CD14-positive monocyte (primary cell): Measurements from ENCODE around the gene EYA3. TPM values are rescaled to one million over a fixed set of nuclear protein-coding genes. Genes with fewer than 3 reads are reported as not detected.

Source experiments
- DNase-seq, 3 donors: peaks; one replicate each; pipeline ENCODE4 v3.0.0-alpha.2; 2011 to 2022
- H2AFZ ChIP-seq: 2 replicates; pipeline ENCODE4 v1.6.0; 2012; ENCODE audit warnings: mild to moderate bottlenecking, low read depth, low read length, inconsistent platforms; ENCODE audit not compliant: insufficient read depth, poor library complexity, severe bottlenecking
- H3K27ac ChIP-seq, 2 donors: 1 replicate in 1 of 2; 2 replicates in 1 of 2; pipeline ENCODE4 v1.5.1; 2012 to 2013; ENCODE audit warnings: low read length in 2 of 2, control low read depth in 1 of 2, inconsistent platforms in 1 of 2, low read depth in 1 of 2, mild to moderate bottlenecking in 1 of 2
- H3K27me3 ChIP-seq, 2 donors: one replicate each; pipeline versions ENCODE4 v1.6.0 to v1.6.1; 2011 to 2013; ENCODE audit warnings: low read length in 2 of 2; ENCODE audit not compliant: control insufficient read depth in 2 of 2, insufficient read depth in 2 of 2
- H3K36me3 ChIP-seq, 2 donors: replicated peaks in 1 of 2; 1 replicate in 1 of 2; 2 replicates in 1 of 2; pipeline versions ENCODE4 v1.5.1 to v1.6.1; 2012 to 2013; ENCODE audit warnings: low read length in 2 of 2, control low read depth in 1 of 2, inconsistent platforms in 1 of 2, mild to moderate bottlenecking in 1 of 2; ENCODE audit not compliant: insufficient read depth in 2 of 2, control insufficient read depth in 1 of 2
- H3K4me1 ChIP-seq, 2 donors: 1 replicate in 1 of 2; 2 replicates in 1 of 2; pipeline versions ENCODE4 v1.5.1 to v1.6.1; 2012 to 2013; ENCODE audit warnings: low read length in 2 of 2, control low read depth in 1 of 2, inconsistent platforms in 1 of 2, mild to moderate bottlenecking in 1 of 2, moderate library complexity in 1 of 2; ENCODE audit not compliant: insufficient read depth in 2 of 2, control insufficient read depth in 1 of 2
- H3K4me2 ChIP-seq: replicated peaks from 2 replicates; pipeline ENCODE3; 2012; ENCODE audit warnings: low read length, moderate library complexity, mild to moderate bottlenecking; ENCODE audit not compliant: poor library complexity, severe bottlenecking; ENCODE audit errors: extremely low read depth
- H3K4me3 ChIP-seq, 3 experiments: fragments of 200-600 bp in 1 of 3; sonication (generic) in 1 of 3; replicated peaks in 1 of 3; 1 replicate in 2 of 3; 2 replicates in 1 of 3; pipeline ENCODE4 v1.5.1; 2011 to 2013; ENCODE audit warnings: low read length in 3 of 3, mild to moderate bottlenecking in 3 of 3, control low read depth in 2 of 3, low read depth in 2 of 3, inconsistent platforms in 1 of 3, moderate library complexity in 1 of 3
- H3K79me2 ChIP-seq: 2 replicates; pipeline ENCODE4 v1.6.0; 2012; ENCODE audit warnings: mild to moderate bottlenecking, control low read depth, inconsistent platforms, low read length, moderate library complexity; ENCODE audit not compliant: insufficient read depth
- H3K9ac ChIP-seq: 2 replicates; pipeline ENCODE4 v1.6.0; 2017; ENCODE audit warnings: low read length, mild to moderate bottlenecking; ENCODE audit not compliant: insufficient read depth, poor library complexity, severe bottlenecking
- H3K9me3 ChIP-seq, 2 donors: replicated peaks in 1 of 2; 1 replicate in 1 of 2; 2 replicates in 1 of 2; pipeline versions ENCODE4 v1.5.1 to v1.6.1; 2012 to 2013; ENCODE audit warnings: low read length in 2 of 2, control low read depth in 1 of 2; ENCODE audit not compliant: control insufficient read depth in 1 of 2, insufficient read depth in 1 of 2
- H4K20me1 ChIP-seq: 2 replicates; pipeline ENCODE4 v1.6.0; 2012; ENCODE audit warnings: mild to moderate bottlenecking, low read length, control low read depth, moderate library complexity; ENCODE audit not compliant: insufficient read depth
- H3K27ac Mint-ChIP-seq, 7 donors: one replicate each; pipeline ENCODE4 v1.8.0; 2020; ENCODE audit warnings: mild to moderate bottlenecking in 7 of 7, mixed read lengths in 7 of 7, moderate library complexity in 6 of 7, inconsistent platforms in 2 of 7
- H3K27me3 Mint-ChIP-seq, 3 donors: one replicate each; pipeline ENCODE4 v1.8.0; 2021 to 2022; ENCODE audit warnings: low read depth in 3 of 3, mild to moderate bottlenecking in 3 of 3, mixed read lengths in 3 of 3, moderate library complexity in 3 of 3, inconsistent platforms in 1 of 3
- H3K36me3 Mint-ChIP-seq, 2 donors: one replicate each; pipeline ENCODE4 v1.8.0; 2020; ENCODE audit warnings: mixed read lengths in 2 of 2, inconsistent platforms in 1 of 2, mild to moderate bottlenecking in 1 of 2
- H3K4me1 Mint-ChIP-seq: one replicate; pipeline ENCODE4 v1.8.0; 2020; ENCODE audit warnings: mild to moderate bottlenecking, mixed read lengths
- H3K4me3 Mint-ChIP-seq, 2 donors: one replicate each; pipeline ENCODE4 v1.8.0; 2020; ENCODE audit warnings: mild to moderate bottlenecking in 2 of 2, mixed read lengths in 2 of 2, moderate library complexity in 1 of 2
- H3K9me3 Mint-ChIP-seq, 7 donors: one replicate each; pipeline ENCODE4 v1.8.0; 2020 to 2022; ENCODE audit warnings: mixed read lengths in 7 of 7, mild to moderate bottlenecking in 6 of 7, moderate library complexity in 6 of 7, inconsistent platforms in 2 of 7
- WGBS: methylation state at CpG from one replicate; pipeline ENCODE4 v1.1.5; 2013; ENCODE audit warnings: missing lambda C conversion rate; ENCODE audit not compliant: insufficient coverage; 5-methylcytosine and 5-hydroxymethylcytosine counted together
- intact Hi-C, 2 donors: fragments of 100-400 bp; cut with micrococcal nuclease; formaldehyde crosslinking; loops; one replicate each; pipeline versions ENCODE4 v1.15.0 to v1.15.1; 2023
- polyA plus RNA-seq, 3 donors: library from polyadenylated mRNA; depleted of rRNA in 1 of 3; unstranded in 2 of 3; stranded (reverse) in 1 of 3; fragments of 300-500 nt in 2 of 3; fragments of >200 nt in 1 of 3; fragmentation: Illumina TruSeq in 2 of 3; gene quantifications; 1 replicate in 2 of 3; 2 replicates in 1 of 3; pipeline ENCODE4 v1.2.3, GENCODE V29; 2012 to 2021
- TF ChIP-seq, protein P1 (sequence below): fragments of 200-600 bp; IDR thresholded peaks from one replicate; pipeline ENCODE4 v1.8.0; 2022; ENCODE audit warnings: antibody characterized with exemption, mild to moderate bottlenecking

The EYA3 gene
- polyA plus RNA-seq, 3 donors, result 3.3 to 21.1 (median 3.7) TPM

DNA sequence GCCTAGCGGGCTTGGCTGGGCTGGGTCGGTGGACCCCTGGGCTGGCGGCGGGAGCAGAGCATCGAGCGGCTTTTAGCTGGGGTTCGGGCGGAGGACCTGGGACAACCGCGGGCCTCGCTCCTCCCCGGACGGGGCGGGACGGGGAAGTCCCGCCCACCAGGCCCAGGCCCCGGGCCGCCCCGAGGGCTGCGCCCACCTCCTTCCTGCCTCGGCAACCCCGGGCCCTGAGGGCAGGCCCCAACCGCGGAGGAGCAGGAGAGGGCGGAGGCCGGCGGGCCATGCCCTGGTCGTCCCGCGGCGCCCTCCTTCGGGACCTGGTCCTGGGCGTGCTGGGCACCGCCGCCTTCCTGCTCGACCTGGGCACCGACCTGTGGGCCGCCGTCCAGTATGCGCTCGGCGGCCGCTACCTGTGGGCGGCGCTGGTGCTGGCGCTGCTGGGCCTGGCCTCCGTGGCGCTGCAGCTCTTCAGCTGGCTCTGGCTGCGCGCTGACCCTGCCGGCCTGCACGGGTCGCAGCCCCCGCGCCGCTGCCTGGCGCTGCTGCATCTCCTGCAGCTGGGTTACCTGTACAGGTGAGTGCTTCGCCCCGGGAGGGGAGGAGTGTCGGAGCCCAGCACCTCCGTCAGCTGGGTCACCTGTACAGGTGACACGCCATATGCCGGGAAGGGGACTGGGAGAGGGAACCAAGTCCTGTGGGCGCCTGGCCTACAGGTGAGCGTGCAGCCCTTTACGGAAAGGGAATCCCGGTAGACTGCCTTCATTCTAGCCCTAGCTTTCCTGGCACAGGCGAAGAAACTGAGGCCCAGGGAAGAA, 128.4 kb downstream of the EYA3 start, which contains the start of gene XKR8:
XKR8 (plus strand) TSS at position 182 of the 812 bp plus-strand sequence; CDS start at position 279, 97 bp downstream.
- WGBS, result under 1% methylated on average over 63 of the region's 68 CpGs
- H3K4me3 ChIP-seq, result peak within 1 kb of the TSS; percentile 47 to 78 (median 66)
- H3K27ac ChIP-seq, result peak within 1 kb of the TSS; percentile 75 to 82
- no peaks in the 10 kb centered on the region for H3K27me3 ChIP-seq
- TF ChIP-seq, protein P1, sequence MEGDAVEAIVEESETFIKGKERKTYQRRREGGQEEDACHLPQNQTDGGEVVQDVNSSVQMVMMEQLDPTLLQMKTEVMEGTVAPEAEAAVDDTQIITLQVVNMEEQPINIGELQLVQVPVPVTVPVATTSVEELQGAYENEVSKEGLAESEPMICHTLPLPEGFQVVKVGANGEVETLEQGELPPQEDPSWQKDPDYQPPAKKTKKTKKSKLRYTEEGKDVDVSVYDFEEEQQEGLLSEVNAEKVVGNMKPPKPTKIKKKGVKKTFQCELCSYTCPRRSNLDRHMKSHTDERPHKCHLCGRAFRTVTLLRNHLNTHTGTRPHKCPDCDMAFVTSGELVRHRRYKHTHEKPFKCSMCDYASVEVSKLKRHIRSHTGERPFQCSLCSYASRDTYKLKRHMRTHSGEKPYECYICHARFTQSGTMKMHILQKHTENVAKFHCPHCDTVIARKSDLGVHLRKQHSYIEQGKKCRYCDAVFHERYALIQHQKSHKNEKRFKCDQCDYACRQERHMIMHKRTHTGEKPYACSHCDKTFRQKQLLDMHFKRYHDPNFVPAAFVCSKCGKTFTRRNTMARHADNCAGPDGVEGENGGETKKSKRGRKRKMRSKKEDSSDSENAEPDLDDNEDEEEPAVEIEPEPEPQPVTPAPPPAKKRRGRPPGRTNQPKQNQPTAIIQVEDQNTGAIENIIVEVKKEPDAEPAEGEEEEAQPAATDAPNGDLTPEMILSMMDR, result peak; percentile 55
- peaks cover 0 to 3% (median 0%) of the 10 kb centered on the region in 7 donors for H3K9me3 Mint-ChIP-seq
- peaks cover 0 to 2% (median 1%) of the 10 kb centered on the region in 3 donors for H3K27me3 Mint-ChIP-seq
- peak within 1 kb of the TSS; percentile 84 to 87 for H3K4me3 Mint-ChIP-seq
- peaks cover 16% of the 10 kb centered on the region for H4K20me1 ChIP-seq
- no peaks in the 10 kb centered on the region for H3K9me3 ChIP-seq
- H2AFZ ChIP-seq, result peak within 1 kb of the TSS; percentile 93
- peak within 1 kb of the TSS; percentile 82 to 94 (median 93) for H3K27ac Mint-ChIP-seq
- H3K4me1 Mint-ChIP-seq, result peaks cover 32% of the 10 kb centered on the region
- intact Hi-C loops, result no loop called here
- peaks cover 21 to 25% of the 10 kb centered on the region in 2 donors for H3K36me3 Mint-ChIP-seq
- H3K9ac ChIP-seq, result peak within 1 kb of the TSS; percentile 76
- peaks cover 25% of the 10 kb centered on the region for H3K79me2 ChIP-seq
- H3K4me2 ChIP-seq, result peak within 1 kb of the TSS; percentile 97
- DNase-seq, result peak; percentile 51 to 70 (median 68)
- peaks cover 30 to 36% of the 10 kb centered on the region in 2 donors for H3K4me1 ChIP-seq
- peaks cover 15 to 20% of the 10 kb centered on the region in 2 donors for H3K36me3 ChIP-seq

DNA sequence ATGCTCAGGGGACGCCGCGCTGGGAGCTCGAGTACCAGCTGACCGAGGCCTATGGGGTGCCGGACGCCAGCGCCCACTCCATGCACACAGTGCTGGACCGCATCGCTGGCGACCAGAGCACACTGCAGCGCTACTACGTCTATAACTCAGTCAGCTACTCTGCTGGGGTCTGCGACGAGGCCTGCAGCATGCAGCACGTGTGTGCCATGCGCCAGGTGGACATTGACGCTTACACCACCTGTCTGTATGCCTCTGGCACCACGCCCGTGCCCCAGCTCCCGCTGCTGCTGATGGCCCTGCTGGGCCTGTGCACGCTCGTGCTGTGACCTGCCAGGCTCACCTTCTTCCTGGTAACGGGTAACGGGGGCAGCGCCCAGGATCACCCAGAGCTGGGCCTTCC, 129.9 kb downstream of the EYA3 start:
- no peak overlapping the region for H2AFZ ChIP-seq
- intact Hi-C loops, result no loop called here
- Mint-ChIP-seq H3K4me3 (no peak overlapping the region), H3K9me3 (peaks cover 0 to 3% (median 0%) of the 10 kb centered on the region in 7 donors), H3K27me3 (peaks cover 1 to 3% (median 2%) of the 10 kb centered on the region in 3 donors), H3K4me1 (peaks cover 32% of the 10 kb centered on the region), H3K36me3 (peaks cover 7 to 10% of the 10 kb centered on the region in 2 donors), H3K27ac (peak overlapping the region in 2 of 7 donors; percentile 84 to 89)
- H3K27ac ChIP-seq, result no peak overlapping the region
- H3K9ac ChIP-seq, result no peak overlapping the region
- H4K20me1 ChIP-seq, result peaks cover 16% of the 10 kb centered on the region
- H3K27me3 ChIP-seq, result no peaks in the 10 kb centered on the region
- WGBS, result 97% methylated on average over 24 of the region's 26 CpGs
- TF ChIP-seq, protein P1, result no peak
- no peak for DNase-seq
- H3K4me2 ChIP-seq, result peak overlapping the region; percentile 97
- no peak overlapping the region for H3K4me3 ChIP-seq
- H3K4me1 ChIP-seq, result peaks cover 30 to 36% of the 10 kb centered on the region in 2 donors
- H3K36me3 ChIP-seq, result peaks cover under 1 to 6% of the 10 kb centered on the region in 2 donors
- no peaks in the 10 kb centered on the region for H3K9me3 ChIP-seq
- peaks cover 25% of the 10 kb centered on the region for H3K79me2 ChIP-seq
